ENCODE data around the gene NFKB1. TPM values are rescaled to one million over a fixed set of nuclear protein-coding genes. Genes with fewer than 3 reads are reported as not detected.

The NFKB1 gene
- total RNA-seq, 1 experiment from 2014 or later, result 35.6 TPM

DNA sequence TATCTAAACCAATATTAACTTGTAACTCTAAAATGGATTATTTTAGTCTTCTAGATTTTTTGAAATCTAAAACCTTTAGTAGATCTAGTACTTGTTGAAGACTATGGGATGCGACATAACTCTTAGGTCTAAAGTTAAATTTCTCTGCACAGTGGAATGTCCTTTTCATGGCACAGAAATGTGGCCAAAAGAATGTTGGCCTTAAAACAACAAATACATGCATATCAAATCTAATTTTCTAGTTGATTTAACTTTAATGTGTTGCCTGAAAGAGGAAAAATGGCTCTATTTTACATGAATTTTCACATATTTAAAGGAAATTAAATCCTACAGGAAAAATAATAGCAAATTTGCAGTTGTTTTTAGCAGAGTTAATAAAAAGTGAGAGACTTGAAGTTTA is 30.3 kb downstream of the NFKB1 start:
- intact Hi-C loops (cut with micrococcal nuclease; ENCODE audit: unreplicated experiment), result no loop called here
- Mint-ChIP-seq H3K27ac (ENCODE audit: unreplicated experiment) (no peak overlapping the region), H3K4me3 (ENCODE audit: low read depth, unreplicated experiment) (no peak overlapping the region), H3K9me3 (ENCODE audit: low read depth, unreplicated experiment) (no peaks in the 10 kb centered on the region), H3K4me1 (ENCODE audit: low read depth, unreplicated experiment) (no peaks in the 10 kb centered on the region), H3K27me3 (ENCODE audit: unreplicated experiment) (no peaks in the 10 kb centered on the region), H3K36me3 (ENCODE audit: insufficient read depth, unreplicated experiment) (peaks cover 5% of the 10 kb centered on the region)
- no TSS peak for BruUV-seq (replicated peaks)
- DNase-seq, result no peak
- CTCF ChIA-PET, result no interaction called here
- TF ChIP-seq, protein P1, sequence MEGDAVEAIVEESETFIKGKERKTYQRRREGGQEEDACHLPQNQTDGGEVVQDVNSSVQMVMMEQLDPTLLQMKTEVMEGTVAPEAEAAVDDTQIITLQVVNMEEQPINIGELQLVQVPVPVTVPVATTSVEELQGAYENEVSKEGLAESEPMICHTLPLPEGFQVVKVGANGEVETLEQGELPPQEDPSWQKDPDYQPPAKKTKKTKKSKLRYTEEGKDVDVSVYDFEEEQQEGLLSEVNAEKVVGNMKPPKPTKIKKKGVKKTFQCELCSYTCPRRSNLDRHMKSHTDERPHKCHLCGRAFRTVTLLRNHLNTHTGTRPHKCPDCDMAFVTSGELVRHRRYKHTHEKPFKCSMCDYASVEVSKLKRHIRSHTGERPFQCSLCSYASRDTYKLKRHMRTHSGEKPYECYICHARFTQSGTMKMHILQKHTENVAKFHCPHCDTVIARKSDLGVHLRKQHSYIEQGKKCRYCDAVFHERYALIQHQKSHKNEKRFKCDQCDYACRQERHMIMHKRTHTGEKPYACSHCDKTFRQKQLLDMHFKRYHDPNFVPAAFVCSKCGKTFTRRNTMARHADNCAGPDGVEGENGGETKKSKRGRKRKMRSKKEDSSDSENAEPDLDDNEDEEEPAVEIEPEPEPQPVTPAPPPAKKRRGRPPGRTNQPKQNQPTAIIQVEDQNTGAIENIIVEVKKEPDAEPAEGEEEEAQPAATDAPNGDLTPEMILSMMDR (IDR thresholded peaks at IDR 0.05; ENCODE audit: unreplicated experiment), result no peak

DNA sequence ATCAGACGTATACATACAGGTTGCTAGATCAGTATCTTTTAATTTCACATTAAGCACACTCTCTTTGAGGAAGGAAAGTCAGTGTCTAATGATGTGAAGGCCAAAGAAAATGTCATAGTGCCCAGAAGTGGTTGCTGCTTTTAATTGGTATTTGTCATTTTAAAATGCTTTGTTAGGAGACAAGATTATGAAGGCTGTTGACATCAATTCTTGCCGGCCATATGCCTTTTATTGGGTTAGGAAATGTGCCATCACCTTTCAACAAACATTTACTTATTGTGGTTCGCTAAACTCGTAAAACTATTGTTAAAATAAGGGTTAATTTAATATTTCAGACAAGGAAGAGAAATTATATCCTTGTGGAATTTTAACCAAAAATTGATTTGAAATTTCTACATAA is 32.2 kb downstream of the NFKB1 start:
- H3K27ac Mint-ChIP-seq (ENCODE audit: unreplicated experiment), result no peak overlapping the region
- peaks cover 5% of the 10 kb centered on the region for H3K36me3 Mint-ChIP-seq (ENCODE audit: insufficient read depth, unreplicated experiment)
- BruUV-seq (replicated peaks), result no TSS peak
- no peaks in the 10 kb centered on the region for H3K4me1 Mint-ChIP-seq (ENCODE audit: low read depth, unreplicated experiment)
- no peak overlapping the region for H3K4me3 Mint-ChIP-seq (ENCODE audit: low read depth, unreplicated experiment)
- intact Hi-C loops (cut with micrococcal nuclease; ENCODE audit: unreplicated experiment), result no loop called here
- no peaks in the 10 kb centered on the region for H3K9me3 Mint-ChIP-seq (ENCODE audit: low read depth, unreplicated experiment)
- DNase-seq, result no peak
- TF ChIP-seq, protein P1 (IDR thresholded peaks at IDR 0.05; ENCODE audit: unreplicated experiment), result no peak
- CTCF ChIA-PET, result no interaction called here
- no peaks in the 10 kb centered on the region for H3K27me3 Mint-ChIP-seq (ENCODE audit: unreplicated experiment)

DNA sequence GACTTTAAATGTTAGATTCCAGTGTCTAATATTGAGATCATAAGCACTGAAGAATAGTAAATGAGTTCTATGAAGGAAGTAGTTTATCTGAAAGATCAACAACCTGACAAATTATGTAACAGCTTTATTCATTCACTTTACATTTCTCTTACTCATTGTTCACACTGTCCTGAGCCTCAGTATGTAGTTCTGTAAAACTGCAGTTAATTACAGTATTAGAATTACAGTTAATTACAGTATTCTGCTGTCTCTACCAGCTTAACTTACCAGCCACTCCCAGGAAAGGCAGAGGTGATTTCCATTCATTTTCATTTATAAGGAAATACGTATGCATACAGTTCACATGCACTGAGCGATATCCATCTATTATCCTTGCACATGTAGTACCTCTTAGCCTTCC is 32.7 kb downstream of the NFKB1 start:
- intact Hi-C loops (cut with micrococcal nuclease; ENCODE audit: unreplicated experiment), result no loop called here
- TF ChIP-seq, protein P1 (IDR thresholded peaks at IDR 0.05; ENCODE audit: unreplicated experiment), result no peak
- CTCF ChIA-PET, result no interaction called here
- Mint-ChIP-seq H3K27ac (ENCODE audit: unreplicated experiment) (no peak overlapping the region), H3K36me3 (ENCODE audit: insufficient read depth, unreplicated experiment) (peaks cover 5% of the 10 kb centered on the region), H3K4me1 (ENCODE audit: low read depth, unreplicated experiment) (no peaks in the 10 kb centered on the region), H3K27me3 (ENCODE audit: unreplicated experiment) (no peaks in the 10 kb centered on the region), H3K9me3 (ENCODE audit: low read depth, unreplicated experiment) (no peaks in the 10 kb centered on the region), H3K4me3 (ENCODE audit: low read depth, unreplicated experiment) (no peak overlapping the region)
- DNase-seq, result no peak
- no TSS peak for BruUV-seq (replicated peaks)

DNA sequence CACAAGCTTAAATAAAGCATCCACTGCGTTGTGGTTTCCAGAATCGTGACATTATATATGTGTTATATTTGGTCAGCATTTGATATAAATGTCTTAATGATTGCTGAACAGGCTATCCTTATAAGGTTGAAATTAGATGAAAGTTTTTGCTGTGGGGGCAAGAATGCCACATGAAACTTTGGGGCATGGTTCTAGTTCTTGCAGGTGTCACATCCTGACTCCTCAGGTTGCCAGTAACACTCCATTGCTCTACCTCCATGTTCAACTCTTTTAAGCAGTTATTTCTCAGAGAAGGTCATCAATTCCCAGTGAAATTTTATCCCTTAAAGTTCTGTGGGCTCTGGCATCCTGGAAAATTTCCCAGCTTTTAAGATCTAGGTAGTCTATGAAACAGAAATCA is 33.7 kb downstream of the NFKB1 start:
- no peaks in the 10 kb centered on the region for H3K27me3 Mint-ChIP-seq (ENCODE audit: unreplicated experiment)
- CTCF ChIA-PET, result no interaction called here
- H3K27ac Mint-ChIP-seq (ENCODE audit: unreplicated experiment), result no peak overlapping the region
- H3K9me3 Mint-ChIP-seq (ENCODE audit: low read depth, unreplicated experiment), result no peaks in the 10 kb centered on the region
- TF ChIP-seq, protein P1 (IDR thresholded peaks at IDR 0.05; ENCODE audit: unreplicated experiment), result no peak
- intact Hi-C loops (cut with micrococcal nuclease; ENCODE audit: unreplicated experiment), result no loop called here
- no TSS peak for BruUV-seq (replicated peaks)
- peaks cover 5% of the 10 kb centered on the region for H3K36me3 Mint-ChIP-seq (ENCODE audit: insufficient read depth, unreplicated experiment)
- no peak for DNase-seq
- H3K4me1 Mint-ChIP-seq (ENCODE audit: low read depth, unreplicated experiment), result no peaks in the 10 kb centered on the region
- H3K4me3 Mint-ChIP-seq (ENCODE audit: low read depth, unreplicated experiment), result no peak overlapping the region
